ENCODE measurements around the gene PPOX. TPM values are rescaled to one million over a fixed set of nuclear protein-coding genes. Genes with fewer than 3 reads are reported as not detected.

PPOX gene
- total RNA-seq, 1 experiment from 2014 or later, result 23.1 TPM

DNA sequence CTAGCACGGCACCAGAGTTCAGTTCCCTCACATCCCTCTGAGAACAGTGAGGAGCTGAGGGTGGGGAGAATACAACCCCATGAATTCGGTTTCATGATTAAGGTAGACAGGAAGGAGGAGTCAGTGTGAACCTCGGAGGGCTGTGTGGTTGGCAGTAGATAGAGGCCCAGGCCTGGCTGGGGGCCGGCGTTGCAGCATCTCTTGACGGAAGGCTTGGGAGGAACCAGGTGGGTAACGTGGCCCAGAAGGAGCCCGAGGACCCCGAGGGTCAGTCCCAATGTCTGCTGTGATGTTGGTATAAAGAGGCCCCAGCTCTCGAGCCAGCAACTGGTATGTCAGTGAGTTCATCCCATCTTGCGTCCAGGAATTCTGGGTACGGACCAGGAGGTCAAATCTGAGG is 5.5 kb downstream of the PPOX start:
- intact Hi-C loops (cut with micrococcal nuclease; ENCODE audit: unreplicated experiment), result no loop called here
- no TSS peak for BruUV-seq (replicated peaks)
- no peaks in the 10 kb centered on the region for H3K9me2 ChIP-seq (ENCODE audit: insufficient read depth)
- H3K4me2 ChIP-seq, result no peak overlapping the region
- peaks cover 11% of the 10 kb centered on the region for H3K36me3 ChIP-seq (ENCODE audit: low read depth)
- peaks cover 10% of the 10 kb centered on the region for H3K79me2 ChIP-seq (ENCODE audit: low read depth)
- H3K4me3 ChIP-seq, result no peak overlapping the region
- H3K27ac ChIP-seq, result no peak overlapping the region
- CTCF ChIA-PET, result interaction anchor here (0.5 kb wide), 1 partner anchor 1142 kb away, joined by 4 read pairs; no protein-coding TSS in a partner anchor
- POLR2A ChIA-PET (ENCODE audit: unreplicated experiment), result no interaction called here
- no peaks in the 10 kb centered on the region for H3K27me3 ChIP-seq (ENCODE audit: insufficient read depth, low read depth)
- DNase-seq, result no peak
- peaks cover 12% of the 10 kb centered on the region for H3K4me1 ChIP-seq (replicated peaks; ENCODE audit: insufficient read depth)
- peaks cover 7% of the 10 kb centered on the region; the same call in 1 of the 2 replicates for H3F3A ChIP-seq (ENCODE audit: insufficient read depth, low read depth)
- TF ChIP-seq, protein P1, sequence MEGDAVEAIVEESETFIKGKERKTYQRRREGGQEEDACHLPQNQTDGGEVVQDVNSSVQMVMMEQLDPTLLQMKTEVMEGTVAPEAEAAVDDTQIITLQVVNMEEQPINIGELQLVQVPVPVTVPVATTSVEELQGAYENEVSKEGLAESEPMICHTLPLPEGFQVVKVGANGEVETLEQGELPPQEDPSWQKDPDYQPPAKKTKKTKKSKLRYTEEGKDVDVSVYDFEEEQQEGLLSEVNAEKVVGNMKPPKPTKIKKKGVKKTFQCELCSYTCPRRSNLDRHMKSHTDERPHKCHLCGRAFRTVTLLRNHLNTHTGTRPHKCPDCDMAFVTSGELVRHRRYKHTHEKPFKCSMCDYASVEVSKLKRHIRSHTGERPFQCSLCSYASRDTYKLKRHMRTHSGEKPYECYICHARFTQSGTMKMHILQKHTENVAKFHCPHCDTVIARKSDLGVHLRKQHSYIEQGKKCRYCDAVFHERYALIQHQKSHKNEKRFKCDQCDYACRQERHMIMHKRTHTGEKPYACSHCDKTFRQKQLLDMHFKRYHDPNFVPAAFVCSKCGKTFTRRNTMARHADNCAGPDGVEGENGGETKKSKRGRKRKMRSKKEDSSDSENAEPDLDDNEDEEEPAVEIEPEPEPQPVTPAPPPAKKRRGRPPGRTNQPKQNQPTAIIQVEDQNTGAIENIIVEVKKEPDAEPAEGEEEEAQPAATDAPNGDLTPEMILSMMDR (conservative IDR thresholded peaks at IDR 0.05), result no peak
- no peak for TF ChIP-seq EZH2 (IDR thresholded peaks at IDR 0.05; ENCODE audit: low read depth)
- H4K20me1 ChIP-seq (ENCODE audit: insufficient read depth), result no peaks in the 10 kb centered on the region
- no peak overlapping the region for H2AFZ ChIP-seq
- H3K9me3 ChIP-seq (ENCODE audit: insufficient read depth, low read depth), result no peaks in the 10 kb centered on the region

DNA sequence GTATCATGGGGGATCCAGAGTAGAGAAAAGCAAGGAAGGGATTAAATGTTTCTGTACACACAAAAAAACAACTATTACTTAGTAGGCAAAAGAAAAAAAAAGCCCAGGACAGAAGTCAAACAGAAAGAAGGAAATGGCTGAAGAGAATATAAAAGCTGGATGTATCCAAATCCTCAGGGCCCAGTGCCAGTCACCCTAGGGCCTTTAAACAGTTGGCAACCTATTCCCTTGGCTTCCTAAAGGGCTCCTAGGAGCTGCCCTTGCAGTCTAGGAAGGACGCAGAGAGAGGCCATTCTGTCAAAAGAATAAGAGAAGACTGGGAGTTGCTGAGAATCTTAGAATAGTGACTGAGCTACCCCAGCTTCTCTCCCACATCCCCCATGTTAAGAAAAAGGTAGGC is 6.1 kb downstream of the PPOX start:
- ChIA-PET POLR2A (ENCODE audit: unreplicated experiment) (no interaction called here), CTCF (no interaction called here)
- BruUV-seq (replicated peaks), result no TSS peak
- no peak overlapping the region for H3K4me2 ChIP-seq
- H3K79me2 ChIP-seq (ENCODE audit: low read depth), result peaks cover 14% of the 10 kb centered on the region
- H3K27ac ChIP-seq, result no peak overlapping the region
- H3K4me3 ChIP-seq, result no peak overlapping the region
- H3F3A ChIP-seq (ENCODE audit: insufficient read depth, low read depth), result peaks cover 2% of the 10 kb centered on the region; the same call in 1 of the 2 replicates
- no peaks in the 10 kb centered on the region for H3K9me2 ChIP-seq (ENCODE audit: insufficient read depth)
- no peak overlapping the region for H2AFZ ChIP-seq
- H3K36me3 ChIP-seq (ENCODE audit: low read depth), result peaks cover 11% of the 10 kb centered on the region
- TF ChIP-seq, protein P1 (conservative IDR thresholded peaks at IDR 0.05), result no peak
- no peak for TF ChIP-seq EZH2 (IDR thresholded peaks at IDR 0.05; ENCODE audit: low read depth)
- H3K27me3 ChIP-seq (ENCODE audit: insufficient read depth, low read depth), result no peaks in the 10 kb centered on the region
- no peaks in the 10 kb centered on the region for H4K20me1 ChIP-seq (ENCODE audit: insufficient read depth)
- intact Hi-C loops (cut with micrococcal nuclease; ENCODE audit: unreplicated experiment), result no loop called here
- no peaks in the 10 kb centered on the region for H3K9me3 ChIP-seq (ENCODE audit: insufficient read depth, low read depth)
- H3K4me1 ChIP-seq (replicated peaks; ENCODE audit: insufficient read depth), result peaks cover 8% of the 10 kb centered on the region
- DNase-seq, result no peak

DNA sequence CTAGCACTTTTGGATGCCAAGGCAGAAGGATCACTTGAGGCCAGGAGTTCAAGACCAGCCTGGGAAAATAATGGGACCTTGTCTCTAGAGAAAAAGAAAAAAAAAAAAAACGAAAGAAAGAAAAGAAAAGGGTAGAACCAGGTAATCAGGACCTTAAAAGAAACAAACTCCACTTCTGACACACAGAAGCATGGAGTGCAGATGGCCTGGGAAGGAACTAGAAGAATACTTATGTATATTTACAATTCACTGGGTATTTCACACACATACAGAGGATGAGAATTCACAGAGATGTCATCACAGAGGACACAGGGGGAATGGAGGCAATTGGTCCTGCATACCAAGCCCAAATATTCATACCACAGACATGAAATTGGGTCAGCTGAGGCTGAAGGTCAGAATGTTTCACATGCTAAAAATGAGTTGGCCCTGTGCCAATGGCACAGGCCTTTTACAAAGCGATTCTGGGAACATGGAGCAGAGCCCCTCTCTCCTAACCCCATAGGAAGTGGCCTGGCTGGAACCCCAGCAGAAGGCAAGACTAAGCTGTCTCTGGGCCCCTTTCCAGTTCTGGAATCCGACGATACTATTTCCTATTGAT is 6.7 kb downstream of the PPOX start:
- no peaks in the 10 kb centered on the region for H4K20me1 ChIP-seq (ENCODE audit: insufficient read depth)
- no TSS peak for BruUV-seq (replicated peaks)
- no peak overlapping the region for H2AFZ ChIP-seq
- H3K4me2 ChIP-seq, result no peak overlapping the region
- no peak overlapping the region for H3K27ac ChIP-seq
- no peaks in the 10 kb centered on the region for H3K27me3 ChIP-seq (ENCODE audit: insufficient read depth, low read depth)
- no peak for DNase-seq
- peaks cover 10% of the 10 kb centered on the region for H3K4me1 ChIP-seq (replicated peaks; ENCODE audit: insufficient read depth)
- POLR2A ChIA-PET (ENCODE audit: unreplicated experiment), result no interaction called here
- H3K4me3 ChIP-seq, result no peak overlapping the region
- H3F3A ChIP-seq (ENCODE audit: insufficient read depth, low read depth), result peaks cover 5% of the 10 kb centered on the region; the same call in 1 of the 2 replicates
- H3K79me2 ChIP-seq (ENCODE audit: low read depth), result peaks cover 14% of the 10 kb centered on the region
- H3K36me3 ChIP-seq (ENCODE audit: low read depth), result peaks cover 11% of the 10 kb centered on the region
- H3K9me3 ChIP-seq (ENCODE audit: insufficient read depth, low read depth), result no peaks in the 10 kb centered on the region
- CTCF ChIA-PET, result no interaction called here
- no peaks in the 10 kb centered on the region for H3K9me2 ChIP-seq (ENCODE audit: insufficient read depth)
- TF ChIP-seq, protein P1 (conservative IDR thresholded peaks at IDR 0.05), result no peak
- TF ChIP-seq EZH2 (IDR thresholded peaks at IDR 0.05; ENCODE audit: low read depth), result no peak
- intact Hi-C loops (cut with micrococcal nuclease; ENCODE audit: unreplicated experiment), result no loop called here
